NCI-H2081 treated with DMSO at 0.1 percent for 48 hours (cell line): ENCODE results near the gene FYCO1.
"Not testable (repeated sequence)": the region's sequence is repeated elsewhere in the genome, so short reads cannot be mapped to it uniquely, and the experiment has no call there.

ENCODE experiments used
- DNase-seq: peaks from one replicate; lab custom pipeline; 2025; lab: John Stamatoyannopoulos, UW

Gene FYCO1

DNA sequence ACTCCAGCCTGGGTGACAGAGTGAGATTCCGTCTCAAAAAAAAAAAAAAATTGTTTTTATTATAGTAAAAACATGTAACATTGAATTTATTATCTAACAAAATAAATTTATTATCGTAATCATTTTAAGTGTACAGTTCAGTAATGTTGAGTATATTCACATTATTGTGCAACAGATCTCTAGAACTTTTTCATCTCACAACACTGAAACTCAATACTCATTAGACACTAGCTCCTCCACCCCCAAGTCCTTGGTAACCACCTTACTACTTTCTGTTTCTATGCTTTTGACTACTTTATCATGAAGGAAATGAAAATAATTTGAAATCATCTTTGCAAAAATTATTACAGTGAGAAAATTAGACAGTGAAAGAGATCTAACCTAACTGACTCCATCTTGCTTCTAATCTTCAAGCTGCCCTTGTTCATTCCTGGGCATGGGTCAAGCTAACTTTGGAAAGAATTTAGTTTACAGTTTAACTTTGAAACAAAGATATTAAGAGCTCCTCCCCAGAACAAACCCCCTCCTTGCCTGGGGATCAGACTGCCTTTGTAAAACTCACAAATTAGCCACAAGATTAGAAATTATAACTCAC, 15.0 kb upstream of the FYCO1 start:
- no peak for DNase-seq

DNA sequence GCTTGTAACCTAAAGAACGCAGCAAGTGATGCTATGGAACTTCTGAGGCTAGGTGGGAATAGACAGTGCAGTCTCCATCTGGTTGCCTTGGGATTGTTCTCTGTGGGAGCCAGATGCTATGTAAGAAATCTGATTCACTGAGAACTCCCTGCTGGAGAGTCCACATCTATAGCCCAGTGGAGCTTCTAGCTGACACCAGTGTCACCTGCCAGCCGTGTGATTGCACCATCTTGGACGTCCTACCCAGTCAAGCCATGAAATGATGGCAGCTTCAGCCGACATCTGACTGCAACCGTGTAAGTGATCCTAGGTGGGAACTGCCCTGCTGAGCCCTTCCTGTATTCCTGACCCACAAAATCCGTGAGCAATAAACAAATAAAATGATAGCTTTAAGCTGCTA, 12.4 kb upstream of the FYCO1 start:
- no peak for DNase-seq

DNA sequence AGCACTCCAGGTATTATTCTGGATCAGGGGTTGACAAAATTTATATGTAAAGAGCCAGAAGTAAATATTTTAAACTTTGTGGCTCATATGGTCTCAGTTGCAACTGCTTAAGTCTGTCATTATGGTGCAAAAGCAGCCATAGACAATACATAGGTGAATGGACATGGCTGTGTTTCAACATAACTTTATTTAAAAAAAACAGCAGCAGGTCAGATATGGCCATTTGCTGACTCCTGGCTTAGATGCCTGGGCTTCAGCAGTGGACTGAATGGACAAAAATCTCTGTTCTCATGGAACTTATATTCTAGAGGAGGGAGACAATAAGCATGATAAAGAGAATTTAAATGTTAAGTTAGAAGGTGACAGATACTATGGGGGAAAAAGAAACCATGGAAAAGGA, 11.7 kb upstream of the FYCO1 start:
- no peak for DNase-seq

DNA sequence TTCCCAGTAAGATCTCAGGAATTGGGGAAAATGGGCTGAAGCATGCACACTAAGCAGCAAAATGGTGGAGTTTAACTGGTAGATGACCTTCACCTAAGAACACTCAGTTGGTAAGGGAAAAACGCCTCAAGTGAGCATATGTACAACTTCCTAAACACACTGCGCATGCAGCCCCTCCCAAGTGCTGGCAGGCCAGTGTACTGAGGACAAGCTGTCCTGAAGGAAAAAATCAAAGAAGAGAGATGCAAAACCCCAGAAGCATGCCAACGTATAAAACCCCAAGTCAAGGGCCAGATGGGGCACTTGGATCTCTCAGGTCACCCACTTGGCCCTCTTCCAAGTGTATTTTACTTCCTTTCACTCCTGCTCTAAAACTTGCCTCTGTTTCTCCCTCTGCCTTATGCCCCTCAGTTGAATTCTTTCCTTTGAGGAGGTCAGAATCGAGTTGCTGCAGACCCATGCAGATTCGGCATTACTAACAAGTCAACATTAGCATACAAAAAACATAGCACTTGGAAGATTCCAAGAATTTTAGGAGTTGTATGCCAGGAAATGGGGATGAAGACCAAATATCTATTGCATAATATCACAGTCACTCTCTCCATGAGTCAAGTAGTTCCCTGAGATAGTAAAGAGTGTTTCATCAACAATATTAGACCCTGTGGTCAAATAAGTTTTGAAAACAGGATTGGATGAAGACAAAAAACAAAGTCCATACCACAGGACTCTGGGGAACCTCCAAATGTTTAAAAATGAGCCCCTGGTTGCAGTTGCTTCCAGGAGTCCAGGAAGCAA, 10.8 kb upstream of the FYCO1 start:
- DNase-seq, result no peak

- not testable (repeated sequence) for DNase-seq
These were observed 8.1 kb upstream of the FYCO1 start for GRCh38 chr3:46003706-46004105.

DNA sequence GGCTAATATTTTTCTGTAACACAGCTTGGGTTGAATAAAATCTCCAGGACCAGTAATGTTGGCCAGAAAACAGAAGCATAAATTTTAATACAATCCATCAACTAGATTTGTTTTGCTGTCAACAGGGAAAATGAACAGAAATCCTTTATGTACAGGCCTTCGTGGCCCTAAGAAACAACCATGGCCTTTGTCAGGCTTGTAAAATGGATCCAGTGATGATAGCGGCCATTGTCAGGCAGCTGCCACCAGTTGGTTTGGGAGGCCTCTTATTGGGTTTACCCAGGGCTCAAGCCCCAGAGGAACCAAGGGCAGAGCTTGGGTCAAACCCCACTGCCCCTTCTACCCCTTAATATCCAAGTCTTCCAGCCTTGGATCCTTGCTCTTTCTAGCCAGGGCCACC, 5.6 kb upstream of the FYCO1 start:
- no peak for DNase-seq

GRCh38 chr3:45997942-45998341, 2.3 kb upstream of the FYCO1 start:
- DNase-seq, result no peak

GRCh38 chr3:45997499-45997898, 1.9 kb upstream of the FYCO1 start:
- DNase-seq, result not testable (repeated sequence)

DNA sequence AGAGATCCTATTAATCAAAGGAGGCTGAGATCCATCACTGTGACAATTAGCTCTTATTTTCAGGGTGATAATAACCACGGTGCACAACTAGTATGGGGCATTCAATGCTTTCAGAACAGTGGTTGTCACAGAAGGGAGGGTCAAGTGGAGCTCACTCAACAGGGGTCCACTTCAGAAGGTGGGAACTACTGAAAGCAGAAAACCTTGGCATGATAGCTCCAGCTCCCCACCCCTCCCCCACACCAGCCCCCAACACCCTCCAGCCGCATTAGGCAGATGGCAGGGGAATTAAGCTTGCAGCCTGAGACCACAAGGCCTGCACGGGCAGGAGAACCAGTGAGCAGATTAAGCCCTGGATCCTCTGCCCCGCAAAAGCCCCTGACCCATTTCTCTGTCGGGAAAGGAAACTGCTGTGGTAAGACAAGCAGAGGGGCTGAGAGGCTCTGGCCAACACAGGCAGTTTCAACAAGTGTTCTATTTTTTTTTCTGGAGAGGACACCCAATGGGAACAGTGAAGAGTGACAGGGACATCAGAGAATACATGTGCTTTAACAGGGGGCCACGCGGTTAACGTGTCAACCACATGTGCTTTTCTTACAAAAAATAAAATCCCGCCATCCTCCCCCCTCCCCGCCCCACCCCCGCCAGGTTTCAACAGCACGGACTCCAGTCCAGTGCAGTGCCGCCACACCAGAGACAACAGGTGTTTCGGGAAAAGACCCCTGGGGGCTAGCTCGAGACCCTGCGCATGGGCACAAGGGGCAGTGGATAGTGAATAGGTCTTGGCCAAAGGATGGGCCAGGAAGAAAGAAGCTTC, 997 bp downstream of the FYCO1 start:
- no peak for DNase-seq

DNA sequence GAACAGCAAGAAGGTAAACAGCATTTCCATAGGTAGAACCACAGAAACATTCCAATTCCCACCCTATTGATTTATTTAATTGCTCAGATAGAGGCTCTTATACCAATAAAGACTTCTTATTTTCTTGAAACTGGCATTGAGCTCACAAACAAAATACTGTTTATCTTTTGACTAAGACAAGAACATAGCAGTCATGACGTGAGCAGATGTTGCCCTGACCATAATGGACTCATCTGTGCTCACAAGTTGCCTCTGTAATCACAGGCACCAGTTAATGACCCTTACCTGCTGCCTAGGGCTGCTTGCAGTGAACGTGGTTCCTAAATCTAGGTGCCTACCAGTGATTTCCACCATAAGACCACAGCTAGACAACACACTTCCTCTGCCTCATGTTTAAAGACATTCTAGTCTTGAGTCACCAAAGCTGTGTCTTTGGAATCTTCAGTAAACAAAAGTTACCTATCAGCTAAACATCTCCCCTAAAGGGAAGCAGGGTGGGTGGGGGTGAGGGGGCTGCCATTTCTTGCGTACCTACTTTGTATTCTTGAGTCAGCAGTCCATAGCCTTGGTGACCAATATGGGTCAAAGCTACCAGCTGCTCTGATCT, 2.1 kb downstream of the FYCO1 start:
- DNase-seq, result no peak

GRCh38 chr3:45992821-45993221, 2.8 kb downstream of the FYCO1 start:
- DNase-seq, result no peak

DNA sequence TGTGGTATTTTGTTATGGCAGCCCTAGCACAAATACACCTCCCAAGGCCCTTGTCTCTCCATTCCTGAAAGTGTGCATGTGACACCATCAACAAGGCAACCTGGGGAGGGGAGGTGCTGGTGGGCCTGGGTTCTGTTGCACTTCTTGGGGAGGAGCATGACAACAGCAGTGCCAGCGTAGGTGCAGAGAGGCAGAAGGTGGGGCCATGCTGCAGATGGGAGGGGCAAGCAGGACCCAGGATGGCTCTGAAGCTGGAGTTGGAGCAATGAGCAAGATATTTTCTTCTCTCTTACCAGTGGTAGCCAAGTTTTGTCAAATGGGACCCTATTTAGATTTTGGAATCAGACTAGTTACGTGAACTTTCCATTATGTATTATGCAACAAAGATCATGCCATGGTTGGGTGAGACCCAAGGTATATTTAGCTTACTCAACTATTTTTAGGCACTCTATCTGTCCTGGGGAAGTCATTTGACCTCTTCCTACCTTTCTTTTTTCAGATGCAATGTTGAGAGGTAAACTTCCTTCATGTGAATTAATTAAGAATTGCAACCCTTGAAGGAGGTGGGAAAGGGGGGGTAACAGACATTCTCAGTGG, 3.4 kb downstream of the FYCO1 start:
- no peak for DNase-seq

DNA sequence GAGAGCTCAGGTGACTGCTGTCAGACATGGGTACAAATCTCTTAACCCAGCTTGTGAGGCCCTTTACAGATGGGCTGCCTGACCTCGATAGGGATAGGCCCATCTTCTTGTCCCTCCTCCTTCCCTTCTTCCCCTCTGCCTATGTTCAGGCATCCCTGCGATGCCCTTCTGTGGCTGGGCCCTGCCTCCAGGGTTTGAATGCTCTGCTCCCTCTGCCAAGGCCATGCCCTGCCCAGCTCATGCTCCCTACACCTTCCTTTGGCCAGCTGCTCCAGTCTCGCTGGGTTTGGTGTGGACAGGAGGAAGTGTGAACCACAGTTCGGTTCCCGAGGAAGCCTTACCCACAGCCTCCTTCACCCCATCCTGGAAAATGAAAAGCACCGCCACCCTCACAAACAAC, 4.3 kb downstream of the FYCO1 start:
- no peak for DNase-seq

GRCh38 chr3:45990181-45990580, 5.4 kb downstream of the FYCO1 start:
- no peak for DNase-seq

DNA sequence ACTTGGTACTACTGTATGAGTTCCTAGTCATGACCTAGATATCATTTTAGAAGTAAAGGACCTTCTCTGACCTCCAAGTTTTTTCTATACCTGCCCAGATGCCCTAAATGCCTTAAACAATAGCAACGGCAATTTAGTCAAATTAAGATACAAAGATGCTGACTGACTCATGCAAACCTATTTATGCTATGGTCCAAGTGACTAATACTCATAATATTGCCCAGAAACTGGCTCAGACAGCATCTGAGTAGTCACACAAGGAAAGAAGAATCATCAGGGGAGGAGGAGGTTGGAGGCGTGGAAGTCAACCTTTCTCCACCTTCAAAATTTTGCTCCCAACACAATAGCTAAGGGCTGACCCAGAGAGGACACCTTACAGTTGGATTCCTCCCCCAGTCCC, 6.8 kb downstream of the FYCO1 start:
- DNase-seq, result no peak

DNA sequence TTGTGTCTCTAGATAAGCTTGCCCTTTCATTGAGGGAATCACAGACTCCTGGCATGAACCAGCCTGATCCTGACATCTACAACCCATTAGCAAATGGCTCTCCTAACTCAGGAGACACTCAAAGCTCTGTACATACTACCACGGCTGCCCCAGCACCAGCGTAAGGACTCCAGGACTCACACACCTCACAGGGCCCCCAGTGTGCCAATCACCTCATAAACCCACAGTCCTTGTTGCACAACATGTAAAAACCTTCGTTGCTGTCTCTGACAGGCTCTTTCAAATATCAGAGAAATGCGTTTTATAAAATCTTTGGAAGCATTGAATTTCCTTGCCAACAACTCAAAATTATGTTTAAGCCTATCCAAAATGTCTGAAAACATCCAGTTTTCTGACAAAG, 7.3 kb downstream of the FYCO1 start:
- no peak for DNase-seq

- DNase-seq, result no peak
These were observed 8.0 kb downstream of the FYCO1 start for GRCh38 chr3:45987368-45988291.

- no peak for DNase-seq
These were observed 9.2 kb downstream of the FYCO1 start for GRCh38 chr3:45986303-45986982.

DNA sequence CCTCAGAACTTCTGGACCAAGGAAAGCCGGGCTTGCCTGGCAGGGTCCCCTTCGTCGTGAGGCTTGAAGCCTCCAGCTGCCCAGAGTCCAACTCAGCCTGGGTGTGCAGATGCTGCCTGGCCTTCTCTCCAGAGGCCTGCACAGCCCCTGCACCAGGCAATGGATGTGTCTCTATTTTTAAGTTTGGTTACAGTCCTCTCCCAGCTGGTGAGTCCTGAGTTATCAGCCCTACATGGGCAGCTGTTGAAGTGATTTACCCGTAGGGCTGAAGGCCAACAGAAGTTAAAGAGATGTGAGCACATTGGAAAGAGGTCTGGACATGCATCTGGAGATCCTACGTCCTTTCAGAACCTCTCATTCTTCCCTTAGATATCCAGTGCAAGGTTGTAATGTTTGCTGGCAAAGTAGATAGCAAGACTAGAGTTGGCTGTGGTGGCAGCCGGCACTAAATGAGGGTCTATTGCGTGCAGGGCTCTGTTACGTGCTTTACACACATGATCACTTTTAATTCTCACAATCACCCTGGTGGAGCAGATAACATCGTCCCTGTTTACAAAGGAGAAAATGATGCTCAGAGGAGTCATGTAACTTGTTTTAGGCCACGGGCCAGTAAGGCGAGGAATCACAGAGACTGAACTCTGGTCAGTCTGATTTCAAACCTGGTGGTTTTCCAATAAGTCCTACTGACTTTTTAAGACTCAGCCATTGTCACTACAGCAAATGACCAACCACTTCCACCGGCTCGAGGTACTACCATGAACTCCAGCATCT, 9.9 kb downstream of the FYCO1 start:
- no peak for DNase-seq
